ENCODE results near the gene HNRNPC.
"Not testable (repeated sequence)": the region's sequence is repeated elsewhere in the genome, so short reads cannot be mapped to it uniquely, and the experiment has no call there.

The HNRNPC gene

GRCh38 chr14:21269252-21270046 is at the start of gene HNRNPC:
Gene HNRNPC, minus strand, starts transcription at chr14:21269442. Its CDS starts 35,249 bp downstream, at chr14:21234193.
- DNase-seq (ENCODE audit: low read depth in 2 of 2) = peak; percentile 100

- DNase-seq (ENCODE audit: low read depth in 2 of 2) = no peak
Observed at GRCh38 chr14:21317398-21317797, 48.2 kb upstream of the HNRNPC start.

GRCh38 chr14:21313512-21313911 is 44.3 kb upstream of the HNRNPC start:
- DNase-seq (ENCODE audit: low read depth in 2 of 2) = no peak

DNA sequence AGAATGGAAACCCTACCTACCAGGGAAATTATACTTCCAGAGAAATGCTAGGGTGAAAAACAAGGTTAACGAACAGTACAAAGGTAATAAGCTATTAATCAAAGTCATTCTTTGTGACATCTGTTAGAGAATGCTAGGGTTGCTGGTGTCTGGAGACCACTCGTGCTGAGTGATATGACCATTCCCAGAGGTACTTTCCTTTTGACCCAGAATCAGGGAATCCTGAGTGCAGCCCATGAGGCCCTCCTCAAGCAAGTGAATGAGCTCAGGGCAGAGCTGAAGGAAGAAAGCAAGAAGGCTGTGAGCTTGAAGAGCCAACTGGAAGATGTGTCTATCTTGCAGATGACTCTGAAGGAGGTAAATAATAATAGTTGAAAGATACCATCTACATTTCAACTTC is 42.4 kb upstream of the HNRNPC start:
- DNase-seq (ENCODE audit: low read depth in 2 of 2) = no peak

GRCh38 chr14:21309956-21310355 is 40.7 kb upstream of the HNRNPC start:
- no peak for DNase-seq (ENCODE audit: low read depth in 2 of 2)

GRCh38 chr14:21309238-21309636 is 40.0 kb upstream of the HNRNPC start:
- DNase-seq (ENCODE audit: low read depth in 2 of 2) = no peak

DNA sequence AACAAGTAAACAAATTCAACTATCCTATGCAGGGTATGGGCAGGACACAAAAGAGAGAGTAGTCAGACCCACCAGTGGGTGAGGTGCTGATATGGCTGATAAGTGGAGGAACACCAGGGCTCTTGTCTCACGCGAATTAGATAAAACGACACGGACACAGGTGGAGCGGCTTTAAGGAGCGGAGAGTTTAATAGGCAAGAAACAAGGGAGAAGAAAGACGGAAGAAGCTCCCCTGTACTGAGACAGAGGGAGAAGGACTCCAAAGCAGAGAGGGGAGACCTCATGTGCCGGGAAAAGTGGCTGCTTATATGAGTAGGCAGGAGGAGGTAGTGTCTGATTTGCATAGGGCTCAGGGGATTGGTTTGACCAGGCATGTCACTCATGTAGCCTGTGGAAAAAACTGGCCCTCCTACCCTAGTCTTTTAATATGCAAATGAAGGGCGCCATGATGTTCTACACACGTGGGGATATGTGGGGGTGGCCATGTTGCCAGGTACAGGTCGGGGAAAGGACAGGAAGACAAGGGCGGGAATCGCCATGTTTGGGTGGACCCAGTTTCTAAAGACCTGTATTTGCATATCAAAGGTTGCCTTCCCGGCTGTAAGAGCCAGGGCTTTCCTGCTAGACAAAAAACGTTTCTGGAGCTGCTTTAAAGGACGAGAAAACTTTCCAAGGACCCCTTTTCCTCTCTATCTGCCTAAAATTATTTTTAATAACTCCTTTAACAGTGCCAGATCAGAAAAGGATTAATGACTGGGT is 39.4 kb upstream of the HNRNPC start:
- peak; percentile 54 to 65 for DNase-seq (ENCODE audit: low read depth in 2 of 2)

DNA sequence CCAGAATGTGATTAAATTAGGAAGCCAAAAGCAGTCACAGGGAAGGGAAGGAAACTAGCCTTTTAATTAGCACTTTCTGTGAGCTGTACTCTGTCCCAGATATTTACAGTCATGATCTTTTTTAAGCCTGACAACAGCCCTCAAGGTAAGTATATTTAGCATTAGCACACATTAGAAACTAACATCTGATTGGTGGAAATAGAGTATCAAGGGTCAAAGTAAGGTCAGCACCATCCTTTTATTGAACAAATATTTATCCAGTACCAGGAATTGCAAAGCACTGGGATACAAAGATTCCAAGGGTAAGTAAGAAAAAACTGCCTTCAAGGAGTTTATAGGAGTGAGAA is 38.9 kb upstream of the HNRNPC start:
- DNase-seq (ENCODE audit: low read depth in 2 of 2) = no peak

DNA sequence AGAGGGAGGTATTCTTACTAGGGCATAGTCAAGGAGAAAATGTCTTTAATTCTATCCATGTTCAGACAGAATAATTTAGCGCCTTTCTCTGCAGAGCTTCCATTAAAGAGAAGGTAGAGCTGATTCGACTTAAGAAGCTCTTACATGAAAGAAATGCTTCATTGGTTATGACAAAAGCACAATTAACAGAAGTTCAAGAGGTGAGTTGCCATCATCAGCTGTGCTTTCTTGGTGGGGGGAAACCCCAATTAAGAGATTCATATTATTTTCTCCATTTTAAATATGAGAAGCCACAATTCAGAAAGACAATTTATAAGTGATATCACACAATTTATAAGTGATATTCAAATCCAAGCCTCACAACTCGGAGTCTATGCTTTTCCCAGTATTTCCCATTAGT is 38.4 kb upstream of the HNRNPC start:
- no peak for DNase-seq (ENCODE audit: low read depth in 2 of 2)

GRCh38 chr14:21302836-21303140 is 33.5 kb upstream of the HNRNPC start:
- not testable (repeated sequence) for DNase-seq (ENCODE audit: low read depth in 2 of 2)

DNA sequence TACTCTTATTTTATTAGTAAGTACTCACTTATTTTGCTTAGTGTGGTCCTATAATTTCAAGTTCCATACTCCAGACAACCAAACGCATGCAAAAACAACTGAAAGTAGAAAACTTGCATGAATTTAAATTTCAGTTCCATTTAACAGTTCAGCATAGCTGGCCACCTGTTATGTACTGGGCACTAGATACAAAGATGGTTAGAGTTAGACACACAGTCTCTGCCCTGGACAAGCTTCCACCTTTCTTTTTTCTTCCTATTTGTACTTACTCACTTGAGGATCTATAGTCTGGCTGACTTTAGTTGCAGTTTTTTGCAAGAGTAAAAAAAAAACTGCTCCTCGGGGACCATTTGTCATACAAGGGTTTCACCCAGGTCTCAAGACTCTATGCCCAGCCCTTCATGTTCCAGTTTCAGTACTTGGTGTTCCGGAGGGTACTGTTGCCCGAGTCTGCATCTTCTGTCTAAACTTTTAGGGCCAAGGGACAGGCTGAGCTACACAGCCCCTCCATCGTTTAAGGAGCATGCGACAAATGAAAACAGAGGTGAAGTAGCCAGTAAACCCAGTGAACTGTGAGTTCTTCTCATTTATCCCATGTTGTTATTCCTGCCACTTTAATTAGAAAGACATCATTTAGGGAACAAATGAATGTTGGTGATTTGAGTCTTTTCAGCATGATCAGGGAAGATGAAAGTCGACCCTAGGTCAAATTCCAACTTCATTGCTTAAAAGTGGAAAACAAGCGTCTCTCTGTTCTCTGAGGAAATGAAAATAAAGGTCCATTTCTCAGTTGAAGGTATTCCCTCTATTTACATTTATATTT is 33.0 kb upstream of the HNRNPC start:
- no peak for DNase-seq (ENCODE audit: low read depth in 2 of 2)

GRCh38 chr14:21300892-21301291 is 31.6 kb upstream of the HNRNPC start:
- no peak for DNase-seq (ENCODE audit: low read depth in 2 of 2)

GRCh38 chr14:21299562-21300130 is 30.4 kb upstream of the HNRNPC start:
- no peak for DNase-seq (ENCODE audit: low read depth in 2 of 2)

DNA sequence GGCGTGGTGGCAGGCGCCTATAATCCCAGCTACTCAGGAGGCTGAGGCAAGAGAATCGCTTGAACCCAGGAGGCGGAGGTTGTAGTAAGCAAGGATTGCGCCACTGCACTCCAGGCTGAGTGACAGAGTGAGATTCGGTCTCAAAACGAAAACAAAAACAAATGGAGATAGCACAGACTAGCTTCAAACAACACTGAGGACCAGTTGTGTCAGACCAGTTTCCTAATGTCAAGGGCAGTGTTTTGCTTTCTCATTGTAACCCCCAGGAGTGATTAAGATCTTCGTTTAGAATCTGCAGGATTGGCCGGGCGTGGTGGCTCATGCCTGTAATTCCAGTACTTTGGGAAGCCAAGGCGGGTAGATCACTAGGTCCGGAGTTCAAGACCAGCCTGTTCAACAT is 29.1 kb upstream of the HNRNPC start:
- DNase-seq (ENCODE audit: low read depth in 2 of 2) = no peak

DNA sequence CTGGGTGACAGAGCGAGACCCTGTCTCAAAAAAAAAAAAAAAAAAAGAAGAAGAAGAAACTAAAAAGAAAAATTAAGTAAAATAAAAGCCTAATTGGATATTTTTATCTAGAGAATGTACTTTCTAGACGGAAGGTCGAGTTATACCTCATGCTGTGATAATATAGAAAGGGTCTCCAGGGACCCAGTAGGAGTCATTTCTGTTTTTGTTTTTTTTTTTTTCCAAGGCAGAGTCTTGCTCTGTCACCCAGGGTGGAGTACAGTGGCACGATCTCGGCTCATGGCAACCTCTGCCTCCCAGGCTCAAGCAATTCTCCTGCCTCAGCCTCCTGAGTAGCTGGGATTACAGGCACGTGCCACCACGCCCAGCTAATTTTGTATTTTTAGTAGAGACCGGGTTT is 24.8 kb upstream of the HNRNPC start:
- not testable (repeated sequence) for DNase-seq (ENCODE audit: low read depth in 2 of 2)

DNA sequence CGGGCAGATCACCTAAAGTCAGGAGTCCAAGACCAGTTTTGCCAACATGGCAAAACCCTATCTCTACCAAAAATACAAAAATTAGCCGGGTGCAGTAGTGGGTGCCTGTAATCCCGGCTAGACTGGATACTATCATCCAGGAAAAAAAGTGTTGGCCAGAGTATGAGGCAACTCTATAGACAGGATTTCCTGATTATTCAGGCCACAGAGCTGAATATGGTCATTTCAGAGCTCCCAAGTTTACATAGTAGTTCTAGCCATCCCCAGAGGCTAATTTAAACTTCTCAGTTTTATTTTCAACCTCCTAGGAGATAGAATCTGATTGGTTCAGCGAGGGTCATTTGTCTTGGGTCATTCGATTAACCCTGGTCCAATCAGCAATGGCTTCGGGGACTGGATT is 17.9 kb upstream of the HNRNPC start:
- DNase-seq (ENCODE audit: low read depth in 2 of 2) = no peak

DNA sequence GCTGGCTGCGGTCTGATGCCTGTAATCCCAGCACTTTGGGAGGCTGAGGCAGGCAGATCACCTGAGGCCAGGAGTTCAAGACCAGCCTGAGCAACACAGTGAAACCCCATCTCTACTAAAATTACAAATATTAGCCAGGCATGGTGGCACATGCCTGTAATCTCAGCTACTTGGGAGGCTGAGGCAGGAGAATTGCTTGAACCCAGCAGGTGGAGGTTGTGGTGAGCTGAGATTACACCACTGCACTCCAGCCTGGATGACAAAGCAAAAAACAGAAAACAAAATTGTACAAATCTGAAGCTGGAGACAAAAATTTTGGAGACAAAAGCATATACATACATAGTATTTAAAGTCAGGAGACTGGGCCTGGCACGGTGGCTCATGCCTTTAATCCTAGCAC is 17.3 kb upstream of the HNRNPC start:
- DNase-seq (ENCODE audit: low read depth in 2 of 2) = not testable (repeated sequence)

- not testable (repeated sequence) for DNase-seq (ENCODE audit: low read depth in 2 of 2)
Observed at GRCh38 chr14:21281917-21282316, 12.7 kb upstream of the HNRNPC start.

GRCh38 chr14:21279783-21280182 is 10.5 kb upstream of the HNRNPC start, which contains the start of gene RPGRIP1:
Gene RPGRIP1, plus strand, starts transcription at chr14:21280083. Its CDS starts 7,894 bp downstream, at chr14:21287977.
- DNase-seq (ENCODE audit: low read depth in 2 of 2) = no peak

DNA sequence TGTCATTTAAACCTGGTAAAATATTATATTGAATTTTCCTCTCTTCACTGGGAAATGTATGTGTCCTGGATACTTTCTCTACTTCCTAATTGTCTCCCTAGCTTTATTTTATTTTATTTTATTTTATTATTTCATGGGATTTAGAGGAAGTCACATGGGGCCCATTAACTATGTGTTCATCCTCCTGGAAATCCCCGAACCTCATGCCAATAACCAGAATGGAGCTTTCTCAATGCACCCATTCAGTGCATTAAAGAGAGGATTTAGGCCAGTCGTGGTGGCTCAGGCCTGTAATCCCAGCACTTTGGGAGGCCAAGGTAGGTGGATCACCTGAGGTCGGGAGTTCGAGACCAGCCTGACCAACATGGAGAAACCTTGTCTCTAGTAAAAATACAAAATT is 9.4 kb upstream of the HNRNPC start:
- DNase-seq (ENCODE audit: low read depth in 2 of 2) = no peak

GRCh38 chr14:21275261-21275858 is 6.1 kb upstream of the HNRNPC start:
- no peak for DNase-seq (ENCODE audit: low read depth in 2 of 2)

DNA sequence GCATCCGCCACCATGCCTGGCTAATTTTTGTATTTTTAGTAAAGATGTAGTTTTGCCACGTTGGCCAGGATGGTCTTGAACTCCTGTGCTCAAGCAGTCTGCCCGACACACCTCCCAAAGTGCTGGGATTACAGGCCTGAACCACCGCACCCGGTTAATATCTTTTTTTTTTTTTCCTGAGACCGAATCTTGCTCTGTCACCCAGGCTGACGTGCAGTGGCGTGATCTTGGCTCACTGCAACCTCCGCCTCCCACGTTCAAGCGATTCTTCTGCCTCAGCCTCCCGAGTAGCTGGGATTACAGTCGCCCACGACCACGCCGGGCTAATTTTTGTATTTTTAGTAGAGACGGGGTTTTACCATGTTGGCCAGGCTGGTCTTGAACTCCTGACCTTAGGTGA is 3.4 kb upstream of the HNRNPC start:
- not testable (repeated sequence) for DNase-seq (ENCODE audit: low read depth in 2 of 2)

Data from stimulated activated CD4-positive, alpha-beta T cell treated with anti-CD3 and anti-CD28 coated beads, Interleukin-1b, Interleukin-23, amount 100 ng/mL, for 4 hours (primary cell).